Gastroesophageal sphincter (tissue), 3 donors: Measurements from ENCODE around the gene NCK2.

Source experiments
- EP300 ChIP-seq: sonication (generic); formaldehyde crosslinking; IDR thresholded peaks from one replicate; pipeline ENCODE4 v1.6.1; 2017; ENCODE audit warnings: antibody characterized with exemption, mild to moderate bottlenecking
- TF ChIP-seq, protein P1 (sequence below), 4 experiments: fragments of 200-600 bp in 2 of 4; fragments of 450-650 bp in 2 of 4; sonication (generic) in 1 of 4; IDR thresholded peaks; one replicate each; pipeline ENCODE4 v1.5.1; 2017 to 2019; ENCODE audit warnings: antibody characterized with exemption in 4 of 4, mild to moderate bottlenecking in 2 of 4, moderate library complexity in 2 of 4

DNA sequence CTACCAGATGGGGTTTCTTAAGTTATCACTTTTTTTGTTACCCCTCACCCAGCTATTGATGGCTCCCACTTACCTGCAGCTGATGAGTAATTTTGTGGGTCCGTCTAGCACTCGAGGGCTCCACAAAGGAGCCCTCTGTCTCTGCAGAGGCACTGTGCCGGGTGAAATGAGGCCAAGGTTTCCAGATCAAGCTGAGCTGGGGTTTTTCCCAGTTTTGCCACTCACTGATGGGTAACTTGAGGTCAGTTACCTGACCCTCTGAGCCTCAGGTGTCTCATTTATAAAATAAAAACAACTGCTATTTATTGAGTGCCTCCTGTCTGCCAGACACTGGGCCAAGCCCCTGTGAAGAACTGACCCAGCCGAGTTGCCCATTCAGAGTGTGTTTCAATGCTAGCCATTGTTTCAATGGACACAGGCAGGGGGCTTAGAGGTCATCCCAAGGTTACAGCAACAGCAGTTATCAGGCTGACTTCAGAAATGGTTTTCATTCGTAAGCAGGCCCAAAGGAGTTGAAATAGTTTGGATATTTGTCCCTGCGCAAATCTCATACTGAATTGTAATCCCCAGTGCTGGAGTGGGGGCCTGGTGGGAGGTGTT is 192.9 kb downstream of the NCK2 start:
- TF ChIP-seq, protein P1, sequence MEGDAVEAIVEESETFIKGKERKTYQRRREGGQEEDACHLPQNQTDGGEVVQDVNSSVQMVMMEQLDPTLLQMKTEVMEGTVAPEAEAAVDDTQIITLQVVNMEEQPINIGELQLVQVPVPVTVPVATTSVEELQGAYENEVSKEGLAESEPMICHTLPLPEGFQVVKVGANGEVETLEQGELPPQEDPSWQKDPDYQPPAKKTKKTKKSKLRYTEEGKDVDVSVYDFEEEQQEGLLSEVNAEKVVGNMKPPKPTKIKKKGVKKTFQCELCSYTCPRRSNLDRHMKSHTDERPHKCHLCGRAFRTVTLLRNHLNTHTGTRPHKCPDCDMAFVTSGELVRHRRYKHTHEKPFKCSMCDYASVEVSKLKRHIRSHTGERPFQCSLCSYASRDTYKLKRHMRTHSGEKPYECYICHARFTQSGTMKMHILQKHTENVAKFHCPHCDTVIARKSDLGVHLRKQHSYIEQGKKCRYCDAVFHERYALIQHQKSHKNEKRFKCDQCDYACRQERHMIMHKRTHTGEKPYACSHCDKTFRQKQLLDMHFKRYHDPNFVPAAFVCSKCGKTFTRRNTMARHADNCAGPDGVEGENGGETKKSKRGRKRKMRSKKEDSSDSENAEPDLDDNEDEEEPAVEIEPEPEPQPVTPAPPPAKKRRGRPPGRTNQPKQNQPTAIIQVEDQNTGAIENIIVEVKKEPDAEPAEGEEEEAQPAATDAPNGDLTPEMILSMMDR (IDR thresholded peaks at IDR 0.05) = no peak
- no peak for TF ChIP-seq EP300
